GM12872 (cell line): ENCODE measurements around the gene PPP4R2.

ENCODE experiments used
- CTCF ChIP-seq: IDR thresholded peaks from 3 replicates; pipeline ENCODE4 v1.5.1; 2011; ENCODE audit warnings: low read depth, mild to moderate bottlenecking, low read length, moderate library complexity; ENCODE audit not compliant: insufficient read depth

Gene PPP4R2

GRCh38 chr3:72996473-72997333 is at the start of gene PPP4R2:
TSS of gene PPP4R2 (plus strand) at chr3:72996811. CDS start at chr3:72997038, 227 bp downstream.
- 0 out of 3 replicates have a peak, but pooled peaks have one; percentile 7 for TF ChIP-seq CTCF

- TF ChIP-seq CTCF: no peak
Measured at GRCh38 chr3:72947715-72948490, 48.7 kb upstream of the PPP4R2 start.

- TF ChIP-seq CTCF: no peak
Measured at GRCh38 chr3:72949016-72949415, 47.6 kb upstream of the PPP4R2 start.

- TF ChIP-seq CTCF: no peak
Measured at GRCh38 chr3:72950372-72950771, 46.2 kb upstream of the PPP4R2 start.

GRCh38 chr3:72950801-72951200 is 45.8 kb upstream of the PPP4R2 start:
- TF ChIP-seq CTCF: no peak

GRCh38 chr3:72951259-72951722 is 45.3 kb upstream of the PPP4R2 start:
- no peak for TF ChIP-seq CTCF

- no peak for TF ChIP-seq CTCF
Measured at GRCh38 chr3:72953325-72953956, 43.2 kb upstream of the PPP4R2 start.
